Measurements from ENCODE around the gene SUSD1.

- TF ChIP-seq EZH2 (IDR thresholded peaks at IDR 0.05; ENCODE audit: insufficient read depth, poor library complexity, severe bottlenecking) (no peak), EZH2phosphoT487 (IDR thresholded peaks at IDR 0.05; ENCODE audit: insufficient read depth, low read depth) (no peak)
These were observed 139.8 kb downstream of the SUSD1 start for GRCh38 chr9:112035166-112035826.
